ENCODE data around the gene MAP4K5.

DNA sequence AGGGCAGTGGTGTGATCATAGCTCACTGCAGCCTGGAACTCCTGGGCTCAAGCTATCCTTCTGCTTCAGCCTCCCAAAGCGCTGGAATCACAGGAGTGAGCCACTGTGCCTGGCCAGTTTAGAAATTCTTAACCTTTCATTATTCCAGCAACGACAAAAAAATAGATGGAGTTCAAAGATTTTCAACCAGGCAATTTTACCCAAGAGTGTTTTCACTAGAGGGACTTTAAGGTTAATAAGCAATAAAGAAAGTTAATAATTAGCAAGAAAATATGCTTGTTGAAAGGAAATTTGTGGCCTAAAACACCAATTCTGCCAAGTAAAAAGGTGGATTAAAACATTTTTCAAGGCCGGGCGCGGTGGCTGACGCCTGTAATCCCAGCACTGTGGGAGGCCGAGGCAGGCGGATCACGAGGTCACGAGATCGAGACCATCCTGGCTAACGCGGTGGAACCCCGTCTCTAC lies 150.5 kb downstream of the MAP4K5 start:
- TF ChIP-seq CTCF (IDR thresholded peaks at IDR 0.05) (no peak), POLR2A (IDR thresholded peaks at IDR 0.05) (no peak), POLR2AphosphoS5 (IDR thresholded peaks at IDR 0.05; ENCODE audit: insufficient read depth in 1 of 2, low read depth in 1 of 2) (no peak)

Measured in vagina (tissue), 2 donors.